SK-N-SH treated with all-trans-retinoic acid at 6 μM for 48 hours (cell line): ENCODE measurements around the gene ENC1.

Source experiments
- ATAC-seq: fragments of 200-7000 bp; cut with Tn5 transposase; 3 replicates; pipeline ENCODE4 v1.9.1; 2020; ENCODE audit warnings: mild to moderate bottlenecking, moderate library complexity
- ARNTL ChIP-seq: fragments of 450-650 bp; formaldehyde crosslinking; IDR thresholded peaks from 2 replicates; pipeline ENCODE4 v1.5.0; 2020; ENCODE audit warnings: low read depth, mild to moderate bottlenecking, moderate library complexity, borderline replicate concordance
- CSDC2 ChIP-seq: fragments of 250-450 bp; sonication (Bioruptor Pico); IDR thresholded peaks from 2 replicates; pipeline ENCODE4 v1.5.0; 2020; ENCODE audit warnings: mild to moderate bottlenecking, moderate library complexity
- CSRNP3 ChIP-seq: fragments of 250-450 bp; sonication (Bioruptor Pico); IDR thresholded peaks from 2 replicates; pipeline ENCODE4 v1.5.1; 2021; ENCODE audit warnings: mild to moderate bottlenecking, moderate library complexity
- ESRRG ChIP-seq: fragments of 250-450 bp; sonication (Bioruptor Pico); IDR thresholded peaks from 2 replicates; pipeline ENCODE4 v1.6.1; 2021; ENCODE audit warnings: mild to moderate bottlenecking
- GLIS3 ChIP-seq: fragments of 250-450 bp; sonication (Bioruptor Pico); IDR thresholded peaks from 2 replicates; pipeline ENCODE4 v1.5.0; 2020; ENCODE audit warnings: mild to moderate bottlenecking, moderate library complexity
- ISL1 ChIP-seq: fragments of 250-450 bp; sonication (Bioruptor Pico); IDR thresholded peaks from 2 replicates; pipeline ENCODE4 v2.1.2; 2022; ENCODE audit warnings: mild to moderate bottlenecking, moderate library complexity
- OSR1 ChIP-seq: fragments of 250-450 bp; sonication (Bioruptor Pico); IDR thresholded peaks from 2 replicates; pipeline ENCODE4 v1.8.0; 2022; ENCODE audit warnings: moderate library complexity, mild to moderate bottlenecking, inconsistent platforms
- PPARA ChIP-seq: fragments of 250-450 bp; sonication (Bioruptor Pico); IDR thresholded peaks from 2 replicates; pipeline ENCODE4 v1.5.0; 2020; ENCODE audit warnings: mild to moderate bottlenecking, borderline replicate concordance
- RARB ChIP-seq: fragments of 250-450 bp; sonication (Bioruptor Pico); IDR thresholded peaks from 2 replicates; pipeline ENCODE4 v1.8.0; 2021; ENCODE audit warnings: mild to moderate bottlenecking, moderate library complexity
- SNAI2 ChIP-seq: fragments of 250-450 bp; sonication (Bioruptor Pico); IDR thresholded peaks from 2 replicates; pipeline ENCODE4 v1.5.0; 2020; ENCODE audit warnings: mild to moderate bottlenecking, moderate library complexity
- TCF4 ChIP-seq: fragments of 250-450 bp; sonication (Bioruptor Pico); IDR thresholded peaks from 2 replicates; pipeline ENCODE4 v1.8.0; 2021; ENCODE audit warnings: mild to moderate bottlenecking, moderate library complexity, borderline replicate concordance
- TOX ChIP-seq: fragments of 250-450 bp; sonication (Bioruptor Pico); IDR thresholded peaks from 2 replicates; pipeline ENCODE4 v1.8.0; 2021; ENCODE audit warnings: mild to moderate bottlenecking, moderate library complexity, borderline replicate concordance
- TSHZ2 ChIP-seq: fragments of 250-450 bp; sonication (Bioruptor Pico); IDR thresholded peaks from 2 replicates; pipeline ENCODE4 v1.5.0; 2020; ENCODE audit warnings: mild to moderate bottlenecking, moderate library complexity
- ZC3H10 ChIP-seq: fragments of 250-450 bp; sonication (Bioruptor Pico); IDR thresholded peaks from 2 replicates; pipeline ENCODE4 v1.5.1; 2021; ENCODE audit warnings: mild to moderate bottlenecking, moderate library complexity
- ZFP3 ChIP-seq: fragments of 250-450 bp; sonication (Bioruptor Pico); IDR thresholded peaks from 2 replicates; pipeline ENCODE4 v1.5.0; 2020; ENCODE audit warnings: mild to moderate bottlenecking, moderate library complexity
- ZFP30 ChIP-seq: fragments of 450-650 bp; formaldehyde crosslinking; IDR thresholded peaks from 2 replicates; pipeline ENCODE4 v1.5.0; 2022; ENCODE audit warnings: mild to moderate bottlenecking, moderate library complexity
- ZNF565 ChIP-seq: fragments of 450-650 bp; formaldehyde crosslinking; conservative IDR thresholded peaks from 2 replicates; pipeline ENCODE4 v1.5.0; 2020; ENCODE audit warnings: low read depth, mild to moderate bottlenecking, moderate library complexity
- ZNF70 ChIP-seq: fragments of 450-650 bp; formaldehyde crosslinking; IDR thresholded peaks from 2 replicates; pipeline ENCODE4 v1.5.0; 2020; ENCODE audit warnings: mild to moderate bottlenecking, moderate library complexity
- ZNF8 ChIP-seq: fragments of 450-650 bp; formaldehyde crosslinking; IDR thresholded peaks from 2 replicates; pipeline ENCODE4 v1.5.0; 2020; ENCODE audit warnings: mild to moderate bottlenecking, moderate library complexity
- TF ChIP-seq, protein P1 (sequence below): fragments of 250-450 bp; sonication (Bioruptor Pico); IDR thresholded peaks from 2 replicates; pipeline ENCODE4 v1.5.1; 2020; ENCODE audit warnings: low read depth, mild to moderate bottlenecking, moderate library complexity
- TF ChIP-seq, protein P2 (sequence below): fragments of 250-450 bp; sonication (Bioruptor Pico); IDR thresholded peaks from 2 replicates; pipeline ENCODE4 v1.8.0; 2021; ENCODE audit warnings: low read depth, mild to moderate bottlenecking, moderate library complexity, borderline replicate concordance
- TF ChIP-seq, protein P3 (sequence below): fragments of 250-450 bp; sonication (Bioruptor Pico); IDR thresholded peaks from 2 replicates; pipeline ENCODE4 v1.8.0; 2020; ENCODE audit warnings: mild to moderate bottlenecking, moderate library complexity, borderline replicate concordance

The ENC1 gene

DNA sequence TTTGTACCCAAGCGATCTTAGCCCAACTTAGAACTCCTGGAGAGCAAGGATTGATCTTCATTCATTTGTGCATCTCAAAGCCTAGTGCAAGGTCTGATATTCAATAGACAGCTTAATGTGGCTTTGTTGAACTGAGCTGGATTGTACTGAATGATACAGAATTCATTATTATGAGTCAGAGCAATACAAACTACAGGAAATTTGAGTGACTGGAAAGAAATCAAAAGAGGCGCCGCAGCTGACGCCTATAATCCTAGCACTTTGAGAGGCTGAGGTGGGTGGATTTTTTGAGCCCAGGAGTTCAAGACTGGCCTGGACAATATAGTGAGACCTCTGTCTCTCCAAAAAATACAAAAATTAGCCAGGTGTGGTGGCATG lies 58.6 kb downstream of the ENC1 start:
- TF ChIP-seq ZNF70 (CRISPR knock-in tag) (no peak), ZNF8 (no peak), ZFP30 (CRISPR knock-in tag) (no peak), RARB (CRISPR knock-in tag) (no peak), TCF4 (CRISPR knock-in tag) (no peak), PPARA (CRISPR knock-in tag) (no peak), ISL1 (no peak), ZC3H10 (CRISPR knock-in tag) (no peak)
- TF ChIP-seq, protein P1, sequence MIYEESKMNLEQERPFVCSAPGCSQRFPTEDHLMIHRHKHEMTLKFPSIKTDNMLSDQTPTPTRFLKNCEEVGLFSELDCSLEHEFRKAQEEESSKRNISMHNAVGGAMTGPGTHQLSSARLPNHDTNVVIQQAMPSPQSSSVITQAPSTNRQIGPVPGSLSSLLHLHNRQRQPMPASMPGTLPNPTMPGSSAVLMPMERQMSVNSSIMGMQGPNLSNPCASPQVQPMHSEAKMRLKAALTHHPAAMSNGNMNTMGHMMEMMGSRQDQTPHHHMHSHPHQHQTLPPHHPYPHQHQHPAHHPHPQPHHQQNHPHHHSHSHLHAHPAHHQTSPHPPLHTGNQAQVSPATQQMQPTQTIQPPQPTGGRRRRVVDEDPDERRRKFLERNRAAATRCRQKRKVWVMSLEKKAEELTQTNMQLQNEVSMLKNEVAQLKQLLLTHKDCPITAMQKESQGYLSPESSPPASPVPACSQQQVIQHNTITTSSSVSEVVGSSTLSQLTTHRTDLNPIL (CRISPR knock-in tag): no peak
- no peak for ATAC-seq

DNA sequence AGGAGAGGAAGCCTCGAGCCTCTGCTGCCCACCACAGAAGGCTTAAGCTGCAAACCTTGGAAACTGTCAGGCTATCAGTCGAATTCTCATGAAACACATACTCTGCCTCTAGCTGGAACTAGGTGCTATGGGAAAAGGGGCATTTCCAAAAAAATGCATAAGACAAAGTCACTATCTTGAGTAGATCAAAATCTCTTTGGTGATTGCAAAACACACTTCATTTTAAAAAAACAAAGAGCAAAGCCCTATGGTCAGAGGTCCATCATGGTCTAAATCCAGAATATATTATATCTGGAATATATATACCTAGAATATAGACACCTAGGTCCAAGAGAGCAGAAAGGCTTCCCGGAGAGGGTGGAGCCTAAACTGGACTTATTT lies 59.8 kb downstream of the ENC1 start:
- ATAC-seq: no peak
- TF ChIP-seq ARNTL (no peak), ZC3H10 (CRISPR knock-in tag) (no peak), RARB (CRISPR knock-in tag) (no peak), TSHZ2 (CRISPR knock-in tag) (no peak), CSRNP3 (CRISPR knock-in tag) (no peak), TCF4 (CRISPR knock-in tag) (no peak), OSR1 (no peak), ZFP30 (CRISPR knock-in tag) (no peak), SNAI2 (CRISPR knock-in tag) (no peak), CSDC2 (CRISPR knock-in tag) (no peak), GLIS3 (CRISPR knock-in tag) (no peak), ZNF565 (no peak), ISL1 (no peak), ZFP3 (CRISPR knock-in tag) (no peak), ESRRG (CRISPR knock-in tag) (no peak), TOX (CRISPR knock-in tag) (no peak), ZNF70 (CRISPR knock-in tag) (no peak), PPARA (CRISPR knock-in tag) (no peak)
- TF ChIP-seq, protein P2, sequence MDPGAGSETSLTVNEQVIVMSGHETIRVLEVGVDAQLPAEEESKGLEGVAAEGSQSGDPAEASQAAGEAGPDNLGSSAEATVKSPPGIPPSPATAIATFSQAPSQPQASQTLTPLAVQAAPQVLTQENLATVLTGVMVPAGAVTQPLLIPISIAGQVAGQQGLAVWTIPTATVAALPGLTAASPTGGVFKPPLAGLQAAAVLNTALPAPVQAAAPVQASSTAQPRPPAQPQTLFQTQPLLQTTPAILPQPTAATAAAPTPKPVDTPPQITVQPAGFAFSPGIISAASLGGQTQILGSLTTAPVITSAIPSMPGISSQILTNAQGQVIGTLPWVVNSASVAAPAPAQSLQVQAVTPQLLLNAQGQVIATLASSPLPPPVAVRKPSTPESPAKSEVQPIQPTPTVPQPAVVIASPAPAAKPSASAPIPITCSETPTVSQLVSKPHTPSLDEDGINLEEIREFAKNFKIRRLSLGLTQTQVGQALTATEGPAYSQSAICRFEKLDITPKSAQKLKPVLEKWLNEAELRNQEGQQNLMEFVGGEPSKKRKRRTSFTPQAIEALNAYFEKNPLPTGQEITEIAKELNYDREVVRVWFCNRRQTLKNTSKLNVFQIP (CRISPR knock-in tag): no peak
- TF ChIP-seq, protein P3, sequence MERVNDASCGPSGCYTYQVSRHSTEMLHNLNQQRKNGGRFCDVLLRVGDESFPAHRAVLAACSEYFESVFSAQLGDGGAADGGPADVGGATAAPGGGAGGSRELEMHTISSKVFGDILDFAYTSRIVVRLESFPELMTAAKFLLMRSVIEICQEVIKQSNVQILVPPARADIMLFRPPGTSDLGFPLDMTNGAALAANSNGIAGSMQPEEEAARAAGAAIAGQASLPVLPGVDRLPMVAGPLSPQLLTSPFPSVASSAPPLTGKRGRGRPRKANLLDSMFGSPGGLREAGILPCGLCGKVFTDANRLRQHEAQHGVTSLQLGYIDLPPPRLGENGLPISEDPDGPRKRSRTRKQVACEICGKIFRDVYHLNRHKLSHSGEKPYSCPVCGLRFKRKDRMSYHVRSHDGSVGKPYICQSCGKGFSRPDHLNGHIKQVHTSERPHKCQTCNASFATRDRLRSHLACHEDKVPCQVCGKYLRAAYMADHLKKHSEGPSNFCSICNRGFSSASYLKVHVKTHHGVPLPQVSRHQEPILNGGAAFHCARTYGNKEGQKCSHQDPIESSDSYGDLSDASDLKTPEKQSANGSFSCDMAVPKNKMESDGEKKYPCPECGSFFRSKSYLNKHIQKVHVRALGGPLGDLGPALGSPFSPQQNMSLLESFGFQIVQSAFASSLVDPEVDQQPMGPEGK: no peak

- no peak for TF ChIP-seq PPARA (CRISPR knock-in tag)
- no peak for ATAC-seq
These were observed 61.3 kb downstream of the ENC1 start for GRCh38 chr5:74579215-74579614.
